GM21390 (cell line): ENCODE data around the gene ABCB11.
"Not testable (repeated sequence)": the region's sequence is repeated elsewhere in the genome, so short reads cannot be mapped to it uniquely, and the experiment has no call there.

ENCODE experiments used
- ATAC-seq: cut with Tn5 transposase; IDR thresholded peaks from one replicate; pipeline ENCODE4 v1.9.1; 2021; ENCODE audit not compliant: unreplicated experiment

ABCB11 gene

DNA sequence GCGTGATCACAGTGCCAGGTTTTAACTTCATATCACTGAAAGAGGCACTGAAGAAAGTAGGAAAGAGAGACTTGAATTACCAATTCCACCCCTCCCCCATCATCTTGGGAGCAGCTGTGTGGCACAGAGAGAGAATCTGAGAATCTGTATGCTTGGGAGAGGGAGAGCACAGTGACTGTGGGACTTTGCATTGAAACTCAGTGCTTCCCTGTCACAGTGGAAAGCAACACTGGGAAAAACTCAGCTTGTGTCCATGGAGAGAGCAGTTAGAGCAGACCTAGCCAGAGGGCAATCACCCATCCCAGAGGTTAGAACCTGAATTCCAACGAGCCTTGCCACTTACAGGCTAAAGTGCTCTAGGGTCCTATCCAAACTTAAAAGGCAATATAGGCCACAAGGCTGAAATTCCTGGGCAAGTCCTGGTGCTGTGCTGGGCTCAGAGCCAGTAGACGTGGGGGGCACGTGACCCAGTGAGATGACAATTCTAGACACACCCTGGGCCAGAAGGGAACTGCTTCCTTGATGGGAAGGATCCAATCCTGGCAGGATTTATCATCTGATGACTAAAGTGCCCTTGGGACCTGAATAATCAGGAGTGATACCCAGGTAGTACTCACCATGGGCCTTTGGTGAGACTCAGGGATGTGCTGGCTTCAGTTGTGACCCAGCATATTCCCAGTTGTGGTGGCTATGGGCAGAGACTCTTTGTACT is 15.5 kb upstream of the ABCB11 start:
- ATAC-seq, result no peak

DNA sequence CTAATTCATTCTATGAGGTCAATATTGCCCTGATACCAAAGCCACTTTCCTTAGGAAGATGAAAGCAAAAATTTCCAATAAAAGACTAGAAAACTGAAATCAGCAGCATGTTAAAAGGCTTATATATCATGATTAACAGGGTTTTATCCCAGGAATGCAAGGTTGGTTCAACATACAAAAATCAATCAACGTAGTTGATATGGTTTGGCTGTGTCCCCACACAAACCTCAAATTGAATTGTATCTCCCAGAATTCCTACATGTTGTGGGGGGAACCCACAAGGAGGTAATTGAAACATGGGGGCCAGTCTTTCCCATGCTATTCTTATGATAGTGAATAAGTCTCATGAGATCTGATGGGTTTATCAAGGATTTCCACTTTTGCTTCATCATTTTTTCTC is 11.7 kb upstream of the ABCB11 start:
- ATAC-seq, result no peak

DNA sequence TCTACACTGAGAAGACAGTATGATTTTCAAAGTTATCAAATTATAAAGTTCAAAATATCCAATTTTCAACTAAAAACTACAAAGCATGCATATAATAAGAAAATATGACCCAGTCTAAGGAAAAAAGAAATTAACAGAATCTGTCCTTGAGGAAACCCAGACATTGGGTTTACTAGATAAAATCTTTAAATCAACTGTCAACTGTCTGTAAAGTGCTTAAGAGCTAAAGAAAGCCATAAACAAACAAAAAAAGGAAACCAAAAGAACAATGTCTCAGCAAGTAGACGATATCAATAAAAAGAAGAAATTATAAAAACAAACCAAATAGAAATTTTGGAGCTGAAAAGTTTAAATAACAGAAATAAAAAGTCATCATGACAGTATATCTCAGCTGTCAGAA is 10.5 kb upstream of the ABCB11 start:
- ATAC-seq, result no peak

DNA sequence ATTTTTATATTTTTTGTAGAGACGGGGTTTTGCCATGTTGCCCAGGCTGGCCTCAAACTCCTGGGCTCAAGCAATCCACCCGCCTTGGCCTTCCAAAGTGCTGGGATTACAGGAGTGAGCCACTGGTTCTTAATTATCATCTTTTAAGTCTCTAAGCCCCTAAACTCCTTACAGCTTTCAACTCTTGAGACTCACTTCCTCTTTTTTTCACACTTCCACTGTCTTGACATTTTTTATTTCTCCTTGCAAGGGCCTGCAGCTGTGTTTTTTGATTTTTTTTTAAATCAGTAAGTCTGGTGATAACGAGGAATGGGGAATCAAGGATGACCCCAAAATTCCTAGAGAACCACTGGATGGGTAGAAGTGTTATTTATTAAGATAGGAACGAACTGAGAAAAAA is 8.6 kb upstream of the ABCB11 start:
- ATAC-seq, result peak; percentile 35

DNA sequence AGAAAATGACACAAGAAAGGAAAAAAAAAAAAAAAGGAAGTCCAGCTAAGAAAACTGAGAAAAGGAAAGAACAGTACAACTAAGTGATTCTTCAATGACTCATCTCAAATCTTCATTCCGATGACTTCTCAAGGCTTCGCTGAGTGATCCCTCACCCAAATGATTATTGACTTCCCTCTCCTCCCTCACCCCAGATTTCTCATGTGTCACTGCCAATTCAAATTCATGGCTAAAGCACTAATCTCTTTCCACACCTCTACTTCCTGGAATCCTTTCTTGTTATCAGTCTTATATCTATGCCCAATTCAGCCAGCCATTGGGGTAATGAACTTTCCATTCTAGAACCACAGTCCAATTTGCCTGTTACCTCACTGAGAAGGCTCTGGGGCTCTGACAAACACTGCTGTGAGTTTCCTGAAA is 7.2 kb upstream of the ABCB11 start:
- peak; percentile 74 for ATAC-seq

DNA sequence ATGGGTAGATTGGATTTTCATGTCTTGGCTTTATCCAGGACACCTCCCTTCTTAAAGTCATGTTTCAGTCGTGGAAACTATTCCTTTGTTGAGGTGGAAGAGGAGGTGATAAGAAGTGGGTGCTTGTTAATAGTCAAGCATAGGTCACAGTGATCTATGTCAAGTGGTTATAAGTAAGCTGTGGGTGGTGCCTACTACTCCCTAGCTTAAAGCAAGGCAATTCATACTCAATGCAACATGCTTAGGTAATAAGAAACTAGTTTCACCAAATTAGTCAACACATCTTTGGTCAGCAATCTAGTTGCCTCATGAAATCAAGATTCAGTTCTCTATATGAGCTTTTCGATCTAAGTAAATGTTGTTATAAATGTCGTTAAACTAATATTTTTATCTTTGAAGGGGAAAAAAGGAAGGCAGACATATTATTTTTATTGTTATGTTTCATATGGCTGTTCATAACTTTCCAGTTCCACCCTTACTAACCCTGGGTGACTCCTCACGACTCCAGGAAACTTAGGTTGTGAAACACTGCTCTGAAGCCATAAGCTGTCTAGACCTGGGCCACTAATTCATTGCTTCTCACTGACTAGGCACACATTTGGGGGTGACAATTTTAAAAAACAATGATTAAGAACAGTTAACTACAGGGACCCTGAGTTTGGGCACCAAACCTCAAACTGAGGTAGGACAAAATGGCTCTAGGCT is 5.8 kb upstream of the ABCB11 start:
- peak; percentile 50 for ATAC-seq

DNA sequence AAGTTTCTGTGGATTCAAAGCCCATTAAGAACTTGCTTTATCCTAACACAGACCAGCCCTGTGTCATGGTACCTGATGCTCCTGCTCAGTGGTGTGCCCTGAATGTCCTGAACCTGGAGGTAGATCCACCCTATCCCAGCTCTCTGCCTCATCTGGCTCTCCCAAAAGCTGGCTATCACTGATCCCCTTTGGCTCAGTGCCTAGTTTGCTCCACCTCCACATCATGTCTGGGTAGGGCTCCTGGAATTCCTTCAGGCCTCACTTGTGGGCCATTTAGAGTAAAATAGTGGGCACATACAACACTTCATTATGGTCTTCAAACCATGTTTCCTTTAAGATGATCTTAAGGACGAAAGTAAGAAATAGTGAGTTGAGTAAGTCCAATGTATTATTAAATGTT is 4.8 kb upstream of the ABCB11 start:
- ATAC-seq, result no peak

DNA sequence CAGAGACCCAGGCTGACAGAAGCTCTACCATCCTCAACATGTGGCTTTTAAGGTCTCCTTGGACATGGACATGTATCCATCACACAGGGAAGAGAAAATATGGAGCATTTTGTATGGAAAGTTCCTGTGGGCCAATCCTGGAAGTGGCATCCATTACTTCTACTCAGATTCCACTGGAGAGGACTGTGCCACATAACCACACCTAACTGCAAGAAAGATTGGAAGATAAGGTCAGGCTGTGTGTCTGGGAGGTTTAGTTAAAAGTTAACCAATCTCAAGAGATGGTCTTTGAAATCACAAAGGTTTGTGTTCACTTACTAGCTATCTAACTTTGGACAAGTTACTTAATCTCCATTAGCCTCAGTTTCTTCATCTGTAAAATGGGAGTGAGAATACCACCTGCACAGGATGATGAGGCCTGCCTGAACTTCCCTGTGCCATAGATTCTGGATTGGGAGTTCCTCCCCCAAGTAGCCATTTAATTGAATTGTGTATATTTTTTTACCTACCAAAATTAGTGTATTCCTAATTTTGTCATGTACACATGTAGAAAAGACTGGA is 3.9 kb upstream of the ABCB11 start:
- no peak for ATAC-seq

DNA sequence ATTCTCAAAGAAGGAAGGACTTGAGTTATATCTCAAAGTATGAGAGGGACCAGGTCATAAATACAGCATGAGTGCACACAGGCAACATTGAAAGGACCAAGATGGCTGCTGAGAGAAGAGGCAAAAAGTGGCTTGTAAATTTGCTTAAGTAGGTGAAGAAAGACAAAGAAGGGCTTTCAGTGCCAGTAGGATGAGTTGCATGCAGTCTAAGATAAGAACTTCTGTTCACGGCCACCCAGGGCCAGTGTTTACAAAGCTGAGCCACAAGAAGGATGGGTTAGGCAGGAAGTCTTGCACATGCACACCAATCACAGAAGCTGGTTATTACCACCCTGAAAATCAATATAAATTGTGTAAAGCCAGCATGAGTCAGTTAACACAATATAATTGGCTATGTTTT is 3.1 kb upstream of the ABCB11 start:
- no peak for ATAC-seq

DNA sequence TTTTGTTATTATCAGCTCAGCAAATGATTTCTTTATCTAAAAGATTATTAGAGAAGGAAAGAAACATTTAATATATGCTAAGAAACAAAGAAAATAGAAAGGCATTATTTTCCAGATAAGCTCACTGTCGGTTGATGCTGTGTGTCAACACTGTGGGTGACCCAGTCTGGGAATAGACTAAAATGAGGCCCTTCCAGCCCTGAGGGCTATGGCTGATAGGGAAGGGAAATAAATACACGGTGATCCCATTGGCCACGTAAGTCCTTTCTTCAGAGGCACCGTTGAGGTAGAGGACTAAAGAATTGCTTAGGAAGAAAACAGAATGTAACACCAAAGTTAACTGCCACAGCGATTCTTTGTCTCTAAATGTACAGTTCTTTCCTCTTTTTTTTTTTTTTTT is 1.8 kb downstream of the ABCB11 start:
- ATAC-seq, result no peak

DNA sequence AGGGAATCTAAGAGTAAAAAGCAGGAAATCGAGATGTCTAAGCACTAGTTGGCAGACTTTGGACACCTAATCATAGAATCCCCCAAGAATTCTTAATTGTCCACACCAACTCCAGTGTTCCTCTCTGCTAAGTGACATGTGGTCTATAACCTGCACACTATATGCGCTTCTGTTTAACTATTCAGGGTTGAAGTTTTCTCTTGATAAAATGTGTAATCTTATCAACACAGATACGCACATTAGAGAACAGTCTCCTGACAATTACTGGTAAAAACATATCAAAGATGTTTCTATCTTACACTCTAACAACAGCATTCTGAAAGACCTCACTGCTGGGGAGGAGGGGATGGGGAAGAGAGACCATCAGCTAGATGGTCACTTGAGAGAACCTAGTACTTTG is 3.9 kb downstream of the ABCB11 start:
- no peak for ATAC-seq

DNA sequence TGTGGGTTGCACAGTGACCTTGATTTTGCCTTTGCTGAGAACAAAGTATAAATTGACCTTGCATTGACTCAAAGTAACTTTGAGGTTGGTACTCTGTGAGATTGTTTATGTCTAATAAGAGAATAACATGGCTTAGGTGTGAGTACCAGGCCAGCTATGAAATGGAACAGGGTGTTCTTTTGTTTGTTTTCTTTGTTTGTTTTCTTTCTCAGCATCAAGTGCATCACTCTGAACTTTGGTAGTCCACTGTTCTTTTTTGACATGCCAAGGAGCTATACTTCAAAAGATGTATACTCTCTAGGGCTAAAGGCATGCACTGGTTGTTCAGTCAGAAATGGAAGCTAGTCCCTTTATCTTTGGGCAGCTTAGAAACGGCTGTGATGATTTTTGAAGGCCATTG is 5.1 kb downstream of the ABCB11 start:
- no peak for ATAC-seq

DNA sequence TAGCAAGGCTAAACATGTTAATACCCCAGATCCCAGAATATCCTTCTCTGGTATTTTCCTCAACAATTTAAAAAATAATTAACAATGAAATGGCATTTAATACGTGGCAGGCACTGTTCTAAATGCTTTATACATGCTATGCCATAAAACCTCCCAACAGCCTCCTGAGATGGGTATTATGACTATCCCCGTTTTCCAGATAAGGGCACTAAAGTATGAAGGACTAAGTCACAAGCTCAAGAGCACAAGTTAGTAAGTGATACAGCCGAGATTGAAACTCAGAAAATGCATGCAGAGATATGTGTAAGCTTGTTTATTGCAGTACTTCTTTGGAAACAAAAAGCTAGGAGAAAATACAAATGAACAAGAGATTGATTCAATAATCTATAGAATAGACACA is 8.0 kb downstream of the ABCB11 start:
- ATAC-seq, result no peak

DNA sequence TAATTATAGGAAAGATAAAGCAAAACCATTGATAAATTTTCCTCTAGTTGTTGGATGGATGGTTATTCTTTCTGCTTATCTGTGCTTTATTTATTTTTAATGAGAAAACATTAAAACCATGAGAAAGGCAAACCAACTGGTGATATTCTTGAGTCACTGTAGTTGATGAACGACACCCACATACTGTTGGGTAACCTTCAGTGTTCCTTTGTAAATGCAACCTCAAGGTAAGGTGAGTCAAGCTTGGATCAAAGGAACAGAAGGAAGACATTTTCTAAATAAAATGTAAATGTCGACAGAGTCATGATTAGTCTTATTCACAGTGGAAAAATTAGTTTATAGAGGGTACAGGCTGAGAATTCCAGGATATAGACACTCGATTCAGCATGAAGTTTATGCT is 12.7 kb downstream of the ABCB11 start:
- no peak for ATAC-seq

DNA sequence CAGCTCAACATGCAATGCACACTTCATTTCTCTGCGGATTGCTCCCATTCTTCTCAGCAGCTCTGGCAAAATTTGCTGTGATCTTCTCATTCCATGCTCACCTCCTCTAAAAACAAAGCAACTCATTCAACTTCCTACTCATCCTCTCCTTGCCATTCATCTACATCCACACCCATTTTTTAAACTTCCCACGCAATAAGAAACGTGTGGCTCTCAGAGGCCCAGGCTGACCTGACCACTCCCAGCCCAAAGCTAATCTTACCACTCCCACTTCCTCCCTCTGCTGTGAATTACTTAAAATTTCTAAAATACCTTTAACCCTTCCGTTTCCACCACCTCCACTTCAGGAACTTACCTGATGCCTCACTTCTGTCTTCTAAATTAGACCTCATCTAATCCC is 15.2 kb downstream of the ABCB11 start:
- no peak for ATAC-seq

DNA sequence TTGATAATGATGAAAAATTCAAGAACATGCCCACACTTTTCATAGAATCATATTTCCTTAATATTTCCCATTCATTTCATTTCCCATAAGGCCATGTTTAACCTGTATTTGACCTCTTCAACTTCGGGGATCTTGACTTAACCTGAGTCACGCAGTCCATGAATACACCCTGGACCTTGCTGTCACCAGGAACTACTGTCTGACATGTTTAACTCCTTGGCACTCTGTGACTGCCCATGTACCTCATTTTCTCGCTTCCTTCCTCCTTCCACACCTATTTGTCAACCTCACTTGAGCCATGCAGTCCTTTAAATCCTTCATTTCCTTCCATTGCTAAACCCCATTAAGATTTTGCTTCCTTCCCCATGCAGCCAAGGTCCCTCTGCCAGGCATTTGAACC is 16.3 kb downstream of the ABCB11 start:
- ATAC-seq, result no peak

DNA sequence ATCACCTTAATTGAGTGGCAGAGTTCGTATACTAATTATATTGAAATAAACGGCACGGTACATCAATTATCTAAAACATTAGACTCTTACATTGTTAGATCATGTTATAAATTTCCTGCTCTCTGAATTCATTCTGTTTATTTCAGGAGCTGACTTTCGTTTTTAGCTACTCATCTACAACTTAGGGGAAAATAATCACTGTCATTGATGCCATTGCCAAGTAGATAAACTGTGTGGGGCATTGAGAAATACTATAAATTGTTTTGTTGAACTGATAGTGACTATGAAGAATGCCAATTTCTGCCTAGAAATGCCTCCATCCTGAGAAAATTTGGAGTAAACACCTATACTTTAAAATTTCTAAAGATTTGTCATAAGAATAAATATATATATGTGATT is 17.5 kb downstream of the ABCB11 start:
- no peak for ATAC-seq

DNA sequence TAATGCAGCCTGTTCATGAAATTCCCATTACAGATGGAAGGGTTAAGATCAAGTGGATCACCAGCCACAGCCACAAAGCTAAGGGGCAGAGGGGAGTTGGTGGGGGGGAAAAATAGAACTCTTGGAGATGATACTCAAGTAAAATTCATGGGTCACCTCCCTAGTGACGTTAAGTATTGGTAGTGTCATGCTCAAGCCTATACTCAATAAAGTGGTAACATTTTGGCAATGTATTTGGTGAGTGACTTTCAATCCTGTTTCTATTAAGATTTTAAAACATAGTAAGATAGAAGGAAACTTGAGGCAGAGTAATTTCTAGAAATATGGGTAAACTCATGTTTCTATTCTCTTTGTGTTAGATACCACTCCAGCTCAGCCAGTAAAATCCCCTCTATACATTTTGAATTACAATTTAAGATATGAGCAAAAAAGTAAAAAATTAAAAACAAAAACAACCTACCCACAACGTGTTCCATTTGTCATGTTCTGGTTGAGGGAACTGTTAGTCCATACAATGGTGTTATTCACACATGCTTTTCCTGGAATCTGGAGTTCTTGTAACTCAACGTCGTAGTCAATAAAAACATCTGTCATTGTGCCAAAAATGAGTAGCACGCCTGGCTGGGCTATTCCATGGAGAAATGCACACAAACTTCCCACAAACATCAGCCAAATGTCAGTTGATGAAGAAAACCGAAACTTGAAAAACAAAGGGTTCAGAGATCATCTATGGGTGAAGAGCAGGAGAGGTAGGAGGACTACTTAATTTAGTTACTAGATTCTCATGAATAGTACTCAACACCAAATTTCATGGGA is 18.1 kb downstream of the ABCB11 start:
- ATAC-seq, result no peak

DNA sequence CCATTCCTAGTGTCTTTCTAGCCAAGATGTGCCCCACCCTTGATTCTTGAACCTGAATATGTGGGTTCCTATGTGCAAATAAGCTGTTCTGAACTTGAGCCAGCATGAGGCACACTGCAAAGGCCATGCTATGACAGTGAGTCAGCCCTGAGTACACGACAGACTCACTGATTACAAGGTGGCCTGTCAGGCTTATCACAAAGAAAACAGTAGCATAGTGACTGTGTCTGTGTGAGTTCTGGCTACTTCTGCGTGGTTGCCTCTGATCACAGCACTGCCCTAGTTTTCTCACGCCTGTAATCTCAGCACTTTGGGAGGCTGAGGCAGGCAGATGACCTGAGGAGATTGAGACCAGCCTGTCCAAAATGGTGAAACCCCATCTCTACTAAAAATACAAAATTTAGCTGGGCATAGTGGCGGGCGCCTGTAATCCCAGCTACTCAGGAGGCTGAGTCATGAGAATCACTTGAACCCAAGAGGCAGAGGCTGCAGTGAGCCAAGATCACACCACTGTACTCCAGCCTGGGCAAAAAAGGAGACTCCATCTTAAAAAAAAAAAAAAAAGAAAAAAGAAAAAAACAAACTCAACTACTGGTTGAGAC is 18.8 kb downstream of the ABCB11 start:
- ATAC-seq, result not testable (repeated sequence)

DNA sequence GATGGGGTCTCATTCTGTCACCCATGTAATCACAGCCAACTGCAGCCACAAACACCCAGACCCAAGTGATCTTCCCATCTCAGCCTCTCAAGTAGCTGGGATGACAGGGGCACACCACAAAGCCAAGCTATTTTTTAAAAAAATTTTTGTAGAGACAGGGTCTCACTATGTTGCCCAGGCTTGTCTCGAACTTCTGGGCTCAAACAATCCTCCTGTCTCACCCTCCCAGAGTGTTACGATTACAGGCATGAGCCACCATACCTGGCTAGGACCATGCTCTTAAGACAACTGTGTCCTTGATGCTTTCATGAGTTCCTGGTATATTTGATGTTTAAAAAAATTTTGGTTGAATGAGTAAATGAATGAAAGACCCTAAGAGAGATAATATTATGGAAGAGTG is 19.4 kb downstream of the ABCB11 start:
- ATAC-seq, result no peak
